SK-N-SH (cell line): ENCODE results near the gene KRTAP9-4.

ENCODE experiments used
- ELF1 ChIP-seq: IDR thresholded peaks from 2 replicates; pipeline ENCODE4 v1.4.0; 2012
- EZH2phosphoT487 ChIP-seq: fragments of 200-600 bp; sonication (generic); IDR thresholded peaks from 2 replicates; pipeline ENCODE4 v1.6.1; 2017; ENCODE audit warnings: low read depth, mixed run types, mild to moderate bottlenecking, antibody characterized with exemption, moderate library complexity, borderline replicate concordance
- GABPA ChIP-seq: IDR thresholded peaks from 2 replicates; pipeline ENCODE4 v1.4.0; 2012; ENCODE audit warnings: low read depth, mild to moderate bottlenecking
- GATA2 ChIP-seq: sonication (generic); formaldehyde crosslinking; IDR thresholded peaks from 2 replicates; pipeline ENCODE4 v1.5.0; 2020; ENCODE audit warnings: mild to moderate bottlenecking, missing genetic modification reagents
- JUND ChIP-seq: IDR thresholded peaks from 2 replicates; pipeline ENCODE4 v1.4.0; 2012
- MEF2A ChIP-seq: IDR thresholded peaks from 2 replicates; pipeline ENCODE4 v1.4.0; 2012; ENCODE audit warnings: low read depth, borderline replicate concordance
- SIN3A ChIP-seq: IDR thresholded peaks from 2 replicates; pipeline ENCODE4 v1.6.1; 2012; ENCODE audit warnings: low read depth, mild to moderate bottlenecking, low read length, moderate library complexity, borderline replicate concordance
- YY1 ChIP-seq: IDR thresholded peaks from 2 replicates; pipeline ENCODE4 v1.4.0; 2012; ENCODE audit warnings: low read depth, mild to moderate bottlenecking

DNA sequence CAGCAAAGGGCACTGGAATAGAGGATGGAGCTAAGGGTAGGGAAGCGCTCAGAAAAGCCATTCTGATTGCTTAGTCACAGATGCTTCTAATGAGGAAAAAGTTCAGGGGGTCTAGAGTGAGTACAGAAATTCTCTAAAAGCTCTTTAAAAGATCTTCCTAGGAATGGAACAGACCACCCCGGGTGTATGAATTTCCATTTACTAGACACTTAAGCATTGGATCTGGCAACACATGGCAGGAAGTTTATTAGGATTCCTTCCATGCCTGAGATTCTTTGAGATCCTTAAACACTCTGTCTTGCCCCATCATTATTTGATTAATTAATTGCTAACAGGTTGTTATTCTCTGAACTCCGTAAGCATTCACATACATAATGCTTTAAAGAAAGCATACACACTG is 34.6 kb downstream of the KRTAP9-4 start:
- TF ChIP-seq ELF1 (no peak), GABPA (no peak), GATA2 (CRISPR knock-in tag) (no peak), EZH2phosphoT487 (no peak), JUND (no peak), SIN3A (no peak), YY1 (no peak), MEF2A (no peak)
